ENCODE measurements around the gene FCN3.

Gene FCN3

GRCh38 chr1:27360159-27361043 is 14.2 kb downstream of the FCN3 start:
- peak in 5 of 56 donors; percentile 3 to 62 (median 29) for DNase-seq

GRCh38 chr1:27359822-27360158 is 14.8 kb downstream of the FCN3 start:
- DNase-seq, result no peak

- DNase-seq, result no peak
Measured at GRCh38 chr1:27358928-27359313, 15.7 kb downstream of the FCN3 start.

GRCh38 chr1:27358038-27358927 is 16.3 kb downstream of the FCN3 start:
- DNase-seq, result no peak

- peak in 44 of 56 donors; percentile 4 to 71 (median 24) for DNase-seq
Measured at GRCh38 chr1:27357281-27358037, 17.2 kb downstream of the FCN3 start.

GRCh38 chr1:27356619-27357280 is 17.9 kb downstream of the FCN3 start:
- no peak for DNase-seq

- DNase-seq, result no peak
Measured at GRCh38 chr1:27356277-27356618, 18.4 kb downstream of the FCN3 start.

GRCh38 chr1:27355683-27356082 is 18.9 kb downstream of the FCN3 start:
- no peak for DNase-seq

GRCh38 chr1:27353629-27354028 is 21.0 kb downstream of the FCN3 start:
- DNase-seq, result no peak

- no peak for DNase-seq
Measured at GRCh38 chr1:27353166-27353565, 21.5 kb downstream of the FCN3 start.

- DNase-seq, result no peak
Measured at GRCh38 chr1:27351541-27352107, 23.0 kb downstream of the FCN3 start.

GRCh38 chr1:27350663-27351540 is 23.7 kb downstream of the FCN3 start:
- DNase-seq, result peak in 3 of 56 donors; percentile 5 to 38 (median 19)

- DNase-seq, result peak in 16 of 56 donors; percentile 1 to 52 (median 16)
Measured at GRCh38 chr1:27349784-27350662, 24.6 kb downstream of the FCN3 start.

GRCh38 chr1:27348861-27349783 is 25.5 kb downstream of the FCN3 start:
- DNase-seq, result no peak

GRCh38 chr1:27346991-27347624 is 27.5 kb downstream of the FCN3 start:
- no peak for DNase-seq

GRCh38 chr1:27346357-27346756 is 28.3 kb downstream of the FCN3 start:
- DNase-seq, result no peak

- no peak for DNase-seq
Measured at GRCh38 chr1:27345272-27345671, 29.4 kb downstream of the FCN3 start.

Data from nucleus accumbens (tissue), 56 donors.